Dedifferentiated amniotic fluid mesenchymal stem cell (primary cell): ENCODE results near the gene LAGE3.

Source experiments
- DNase-seq: peaks from one replicate; pipeline ENCODE4 v3.0.0-alpha.2; 2016; ENCODE audit errors: extremely low spot score

Gene LAGE3, protein sequence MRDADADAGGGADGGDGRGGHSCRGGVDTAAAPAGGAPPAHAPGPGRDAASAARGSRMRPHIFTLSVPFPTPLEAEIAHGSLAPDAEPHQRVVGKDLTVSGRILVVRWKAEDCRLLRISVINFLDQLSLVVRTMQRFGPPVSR

DNA sequence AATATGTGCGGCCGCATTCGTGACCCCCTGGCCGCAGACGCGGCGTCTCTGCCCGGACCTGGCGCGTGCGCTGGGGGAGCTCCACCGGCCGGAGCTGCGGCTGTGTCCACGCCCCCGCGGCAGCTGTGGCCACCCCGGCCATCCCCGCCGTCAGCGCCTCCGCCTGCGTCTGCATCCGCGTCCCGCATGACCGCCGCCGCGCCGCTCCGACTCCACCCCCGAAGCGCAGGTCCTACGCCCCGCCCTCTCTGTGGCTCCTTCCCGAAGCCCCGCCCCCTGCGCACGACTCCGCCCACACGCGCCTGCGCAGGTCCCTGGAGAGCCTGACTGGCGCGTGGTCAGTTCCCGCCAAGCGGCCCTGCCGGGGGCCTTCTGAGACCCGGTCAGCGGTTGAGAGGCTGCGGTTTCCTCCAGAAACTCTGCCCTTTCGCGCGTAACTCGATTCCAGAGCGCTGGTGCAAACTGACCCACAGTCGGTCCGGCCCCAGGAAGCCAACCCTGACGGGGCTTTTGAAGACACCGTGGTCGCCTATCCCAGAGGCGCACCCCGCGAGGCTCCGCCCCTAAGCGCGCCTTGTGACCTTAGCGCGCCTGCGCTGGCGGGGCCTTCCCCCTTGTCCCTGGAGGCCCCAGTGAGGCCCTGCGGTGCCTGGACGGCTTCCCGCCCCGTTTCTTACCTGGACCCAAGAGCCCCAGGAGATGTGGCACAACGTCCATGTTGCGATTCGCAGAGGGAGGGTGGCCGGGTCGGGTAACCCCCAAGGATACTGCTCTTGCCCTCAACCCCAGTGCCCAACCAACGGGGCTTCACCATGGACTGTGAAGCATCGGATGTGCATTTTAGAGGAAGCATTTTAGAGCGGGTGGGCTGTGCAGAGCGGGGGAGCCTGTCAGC is at the start of gene LAGE3:
Gene LAGE3 (minus strand): TSS at position 554 of the 895 bp plus-strand sequence. CDS start 366 bp downstream, at position 188.
- DNase-seq = peak; percentile 71

DNA sequence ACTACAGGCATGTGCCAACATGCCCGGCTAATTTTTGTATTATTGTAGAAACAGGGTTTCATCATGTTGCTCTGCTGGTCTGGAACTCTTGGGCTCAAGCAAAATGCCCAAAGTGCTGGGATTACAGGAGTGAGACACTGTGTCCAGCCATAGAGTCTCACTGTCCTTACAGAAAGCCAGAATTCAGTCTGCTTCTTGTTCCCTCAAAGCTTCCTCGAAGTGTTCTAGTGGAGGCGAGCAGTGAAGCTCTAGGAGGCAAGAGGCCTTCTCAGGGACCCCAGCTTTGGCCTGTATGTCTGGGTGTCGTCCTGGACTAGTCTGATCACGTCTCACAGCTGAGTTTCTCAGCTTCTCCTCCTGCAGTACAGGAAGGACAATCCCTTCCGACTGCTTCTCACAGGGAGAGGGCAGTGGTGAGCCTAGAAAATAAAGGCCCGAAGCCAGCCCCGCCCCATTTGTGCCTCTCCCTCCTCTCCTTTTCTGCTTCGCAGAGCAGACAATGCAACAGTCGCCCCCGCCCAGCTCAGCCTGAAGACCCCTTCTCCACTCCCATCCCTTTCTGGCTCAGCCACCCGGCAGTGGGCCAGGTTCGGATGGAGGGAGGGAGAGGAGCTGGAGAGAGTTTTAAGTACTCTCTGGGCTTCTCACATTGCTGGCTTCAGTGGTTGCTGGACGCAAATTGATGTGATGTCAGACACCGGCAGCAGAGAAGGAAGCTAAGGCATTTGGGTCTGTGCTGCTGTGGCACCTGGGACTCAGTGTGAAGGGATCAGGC is 48.0 kb upstream of the LAGE3 start:
- peak; percentile 75 for DNase-seq

DNA sequence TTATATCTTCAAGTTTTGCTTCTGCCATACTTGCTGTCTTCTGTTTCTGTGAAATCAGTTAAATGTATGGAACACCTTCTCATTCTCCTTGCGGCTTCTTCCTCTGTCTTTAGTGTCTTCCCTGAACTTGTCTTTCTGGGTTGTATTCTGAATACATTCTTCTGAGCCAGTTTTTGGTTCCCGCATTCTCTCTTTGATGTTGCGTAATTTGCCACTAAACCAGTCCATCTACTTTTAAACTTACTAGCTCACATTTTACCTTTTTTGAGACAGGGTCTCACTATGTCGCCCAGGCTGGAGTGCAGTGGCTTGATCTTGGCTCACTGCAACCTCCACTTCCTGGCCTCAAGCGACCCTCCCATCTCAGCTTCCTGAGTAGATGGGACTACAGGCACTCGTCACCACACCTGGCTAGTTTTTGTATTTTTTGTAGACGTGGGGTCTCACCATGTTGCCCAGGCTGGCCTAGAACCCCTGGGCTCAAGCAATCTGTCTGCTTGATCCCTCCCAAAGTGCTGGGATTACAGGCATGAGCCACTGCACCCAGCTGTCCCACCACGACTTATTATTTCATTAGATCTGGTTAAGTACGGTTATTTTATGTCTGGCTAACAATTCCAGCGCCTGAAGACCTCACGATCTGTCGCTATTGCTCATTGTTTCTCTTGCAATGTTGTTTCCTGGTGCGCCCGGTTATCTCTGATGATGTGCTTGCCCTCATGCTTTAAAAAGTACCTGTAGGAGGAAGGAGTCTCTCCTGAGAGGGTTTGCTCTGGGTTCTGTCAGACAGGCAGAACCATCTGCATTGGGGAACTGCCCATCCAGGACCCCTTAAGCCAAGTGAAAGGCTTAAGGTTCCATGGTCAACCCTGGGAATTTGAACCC is 46.8 kb upstream of the LAGE3 start:
- no peak for DNase-seq

DNA sequence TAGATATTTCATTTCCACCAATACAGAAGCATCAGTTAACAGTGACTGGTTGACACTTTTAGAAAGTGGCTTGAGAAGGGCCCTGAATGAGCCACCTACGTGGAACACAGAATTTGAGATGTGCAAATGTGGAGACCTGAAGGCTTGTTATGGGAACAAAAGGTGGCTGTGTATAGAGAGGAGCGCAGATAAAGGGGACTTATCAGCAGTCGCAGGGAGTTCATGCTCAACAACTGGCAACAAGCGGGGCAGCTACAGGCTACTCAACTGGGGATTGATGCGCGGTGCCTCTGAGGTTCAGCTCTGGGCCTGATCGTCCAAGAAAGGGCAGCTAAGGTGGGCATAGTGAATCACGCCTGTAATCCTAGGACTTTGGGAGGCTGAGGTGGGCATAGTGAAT is 40.3 kb upstream of the LAGE3 start:
- no peak for DNase-seq

DNA sequence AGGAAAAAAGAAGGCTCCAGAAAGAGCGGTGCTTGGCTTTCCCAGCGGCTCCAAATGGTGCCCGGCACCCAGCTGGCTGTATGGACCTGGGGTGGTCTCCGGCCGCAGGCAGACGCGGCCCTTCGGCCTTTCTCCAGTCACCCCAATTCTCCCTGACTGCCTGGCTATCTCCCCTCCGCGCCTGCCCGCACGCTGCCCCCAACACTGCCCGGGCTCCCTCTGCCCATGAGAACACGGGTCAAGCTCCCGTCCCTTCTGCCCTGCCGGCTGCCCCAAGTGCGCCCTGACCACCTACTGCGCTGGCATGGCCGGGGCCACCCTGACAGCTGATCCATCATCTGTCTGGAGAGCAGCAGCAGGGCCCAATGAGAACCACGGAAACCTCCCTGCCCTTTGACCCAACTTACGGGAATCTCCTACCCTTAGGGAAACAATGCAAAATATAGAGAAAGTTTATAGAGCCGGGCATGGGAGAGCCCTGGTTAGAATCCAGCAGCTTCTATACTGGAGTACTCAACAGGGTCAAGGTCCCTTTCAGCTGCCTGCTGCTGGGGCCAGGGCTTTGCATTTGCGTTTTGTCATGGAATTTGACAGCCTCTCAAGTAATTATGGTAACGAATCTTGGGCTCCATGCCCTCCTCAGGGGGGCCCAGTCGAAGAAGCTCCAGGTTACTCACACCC is 38.2 kb upstream of the LAGE3 start:
- DNase-seq = no peak

DNA sequence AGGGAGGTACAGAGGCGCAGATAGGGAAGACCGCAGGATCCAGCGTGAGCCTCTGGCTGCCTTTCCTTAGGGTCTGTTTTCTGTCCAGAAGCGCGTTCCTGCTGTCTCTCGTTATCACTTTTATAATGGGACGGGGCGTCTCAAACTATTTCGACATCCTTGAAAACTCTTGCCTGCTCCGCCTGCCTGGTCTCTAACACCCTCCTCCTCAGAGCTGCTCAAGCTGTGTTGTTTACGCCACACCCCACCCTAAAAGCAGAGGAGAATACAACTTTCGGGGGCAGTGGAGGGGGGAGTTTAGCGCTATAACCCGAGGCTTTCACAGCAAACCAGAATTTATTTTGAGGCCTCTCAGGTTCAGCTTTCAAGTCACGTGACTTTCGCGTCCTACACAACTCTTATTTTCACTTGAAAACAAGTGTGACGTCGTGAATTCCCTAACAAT is 37.6 kb upstream of the LAGE3 start:
- no peak for DNase-seq

DNA sequence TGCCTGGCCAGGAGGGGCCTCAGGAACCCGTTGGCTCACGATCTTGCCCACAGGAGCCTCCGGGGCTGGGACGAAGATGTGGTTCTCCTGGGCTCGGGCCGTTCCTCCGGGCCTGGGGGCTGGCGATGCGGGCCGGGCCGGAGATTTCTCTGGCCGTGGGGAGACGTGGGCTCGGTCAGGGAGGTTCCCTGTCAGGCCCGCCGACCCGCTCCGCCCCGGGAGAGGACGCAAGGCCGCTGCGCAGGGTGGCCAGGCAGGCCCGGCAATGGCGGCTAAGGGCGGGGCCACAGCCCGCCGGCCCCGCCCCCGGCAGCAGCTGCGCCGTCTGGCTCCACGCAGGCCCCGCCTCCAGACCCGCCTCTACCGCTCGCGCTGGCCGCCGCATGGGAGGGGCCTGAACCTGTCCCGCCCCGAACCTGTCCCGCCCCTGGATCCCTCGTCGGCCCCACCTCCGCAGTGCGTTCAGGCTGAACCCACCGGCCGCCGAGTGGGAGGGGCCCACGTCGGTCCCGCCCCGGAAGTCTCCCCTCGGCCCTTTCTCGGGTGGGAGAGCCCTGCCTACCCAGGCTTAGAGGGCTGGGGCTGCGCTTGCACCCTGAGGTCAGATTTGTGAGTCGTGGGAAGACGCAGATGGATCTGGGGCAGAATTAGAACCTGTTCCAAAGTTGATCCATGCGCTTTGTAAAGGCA is 37.0 kb upstream of the LAGE3 start, which contains the start of gene FAM3A:
Gene FAM3A (minus strand): TSS at position 267 of the 690 bp plus-strand sequence. CDS start 460 bp downstream, outside the sequence.
- peak; percentile 65 for DNase-seq

DNA sequence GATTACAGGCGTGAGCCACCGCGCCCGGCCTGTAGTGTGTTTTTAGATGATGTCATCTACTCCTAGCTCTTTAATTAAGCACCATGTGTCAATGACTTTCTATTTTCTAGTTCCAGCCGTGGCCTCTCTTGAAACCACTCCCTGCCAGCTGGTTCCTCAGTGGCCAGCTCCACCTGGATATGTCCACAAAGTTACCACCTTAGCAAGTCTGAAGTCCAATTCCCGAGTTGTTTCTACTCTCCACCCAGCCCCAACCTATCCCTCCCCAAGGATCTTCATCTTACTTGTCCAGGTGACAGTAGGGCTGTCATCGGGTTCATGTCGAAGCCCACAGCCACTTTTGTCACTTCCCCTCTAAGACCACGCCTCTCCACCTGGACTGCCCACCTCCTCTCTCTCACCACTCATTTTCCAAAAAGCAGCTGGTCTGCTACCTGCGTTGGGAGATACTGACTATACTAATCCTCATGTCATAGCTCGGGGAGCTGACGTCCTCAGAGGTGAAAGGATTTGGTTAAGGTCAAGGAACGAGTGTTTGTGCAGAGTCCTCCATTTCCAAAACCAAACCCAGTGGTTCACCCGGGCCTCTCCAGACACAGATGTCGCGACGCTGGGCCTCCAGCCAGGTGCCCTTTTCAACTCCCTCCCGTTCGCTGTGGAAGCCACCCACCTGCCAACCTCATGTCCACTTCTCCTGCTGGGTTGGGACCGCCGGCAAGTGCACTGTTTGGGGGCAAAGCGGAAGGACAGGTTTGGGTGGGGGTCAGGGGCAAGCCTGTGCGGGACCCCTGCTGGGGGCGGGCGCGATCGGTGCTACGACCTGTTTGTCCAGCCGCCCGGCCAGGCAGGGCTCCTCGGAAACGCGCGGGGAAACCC is 36.2 kb upstream of the LAGE3 start:
- DNase-seq = no peak

DNA sequence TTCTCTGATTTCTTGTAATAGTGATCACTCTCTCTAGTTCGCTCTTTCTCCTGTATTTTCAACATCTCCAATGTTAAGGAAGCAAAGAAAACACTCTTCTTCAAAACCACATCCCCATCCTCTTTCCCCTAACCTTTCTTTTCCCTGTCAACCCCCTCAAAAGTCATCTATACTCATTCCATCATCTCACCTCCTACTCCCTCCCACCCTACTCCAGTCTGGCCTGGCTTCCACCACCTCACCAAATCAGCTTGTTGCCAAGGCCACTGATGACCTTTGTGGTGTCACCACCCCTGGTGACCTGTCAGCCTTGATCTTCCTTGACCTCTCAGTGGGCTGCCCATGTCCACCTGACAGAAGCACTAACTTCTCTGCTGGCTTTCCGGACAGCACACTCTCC is 34.6 kb upstream of the LAGE3 start:
- DNase-seq = no peak

DNA sequence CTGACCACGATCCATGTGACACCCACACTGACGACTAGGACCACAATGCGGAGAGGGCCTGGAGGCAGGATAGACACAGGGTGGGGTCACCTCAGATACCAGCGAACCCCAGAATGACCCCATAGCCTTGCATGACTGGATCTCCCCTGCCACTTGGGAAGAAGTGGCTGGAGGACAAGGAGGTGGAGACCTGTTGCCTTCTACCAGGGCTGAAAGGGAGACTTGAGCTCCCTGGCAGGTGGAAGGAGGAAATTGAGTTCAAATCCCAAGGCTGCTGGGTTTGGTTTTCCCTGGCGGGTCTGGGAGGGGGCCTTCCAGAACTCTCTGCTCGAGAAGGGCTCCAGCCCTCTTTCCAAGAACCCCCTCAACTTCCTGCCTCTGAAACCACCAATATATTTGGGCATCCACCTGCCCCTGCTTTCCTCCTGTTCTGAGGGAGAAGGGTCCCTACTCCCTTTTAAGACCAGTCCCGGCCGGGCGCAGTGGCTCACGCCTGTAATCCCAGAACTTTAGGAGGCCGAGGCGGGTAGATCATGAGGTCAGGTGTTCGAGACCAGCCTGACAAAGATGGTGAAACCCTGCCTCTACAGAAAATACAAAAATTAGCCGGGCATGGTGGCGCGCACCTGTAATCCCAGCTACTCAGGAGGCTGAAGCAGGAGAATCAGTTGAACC is 33.9 kb upstream of the LAGE3 start:
- no peak for DNase-seq

DNA sequence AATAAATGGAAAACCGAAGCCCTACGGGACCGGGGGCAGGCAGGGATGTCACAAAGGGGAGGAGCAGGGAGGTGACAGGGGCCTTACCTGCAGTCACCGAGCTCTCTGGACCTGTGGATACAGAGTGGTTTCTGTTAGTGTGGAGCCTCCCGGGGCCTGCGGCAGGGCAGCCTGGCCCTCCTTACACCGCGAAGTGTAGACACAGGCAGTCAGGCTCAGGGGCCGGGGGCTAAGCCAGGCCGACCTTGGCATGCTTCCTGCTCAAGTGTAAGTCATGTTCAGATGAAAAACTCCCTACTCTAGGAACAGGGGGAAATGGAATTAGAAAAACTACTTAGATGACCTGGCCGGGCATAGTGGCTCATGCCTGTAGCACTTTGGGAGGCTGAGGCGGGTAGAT is 32.7 kb upstream of the LAGE3 start:
- DNase-seq = no peak

DNA sequence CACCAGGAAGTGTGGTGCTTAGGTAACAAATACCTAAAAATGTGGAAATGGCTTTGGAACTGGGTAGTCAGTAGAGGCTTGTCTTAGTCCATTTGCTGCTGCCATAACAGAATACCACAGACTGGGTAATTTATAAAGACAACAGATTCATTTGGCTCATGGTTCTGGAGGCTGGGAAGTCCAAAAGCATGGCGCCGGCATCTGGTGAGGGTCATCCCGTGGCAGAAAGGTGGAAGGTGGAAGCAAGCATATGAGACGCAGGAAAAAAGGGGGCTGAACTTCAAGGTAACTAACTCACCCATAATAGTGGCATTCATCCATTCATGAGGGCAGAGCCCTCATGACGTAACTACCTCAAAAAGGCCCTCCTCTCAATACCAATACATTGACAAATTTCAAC is 30.4 kb upstream of the LAGE3 start:
- no peak for DNase-seq

DNA sequence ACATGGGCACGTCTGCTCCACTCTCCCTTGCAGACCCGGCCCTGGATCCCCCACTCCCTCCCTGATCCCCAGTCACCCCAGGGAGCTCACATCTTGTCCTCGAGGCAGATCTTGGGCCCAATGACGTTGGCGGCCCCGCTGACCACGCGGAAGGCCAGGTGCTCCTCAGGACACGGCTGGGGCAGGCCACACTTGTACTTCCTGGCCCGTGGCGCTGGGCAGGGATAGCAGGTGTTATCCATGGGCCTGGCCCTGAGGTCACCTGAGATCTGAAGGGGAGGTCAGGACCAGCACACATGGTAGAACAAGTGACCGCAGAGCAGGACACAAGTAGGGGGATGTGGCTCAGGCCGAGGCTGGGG is 29.3 kb upstream of the LAGE3 start:
- DNase-seq = no peak

DNA sequence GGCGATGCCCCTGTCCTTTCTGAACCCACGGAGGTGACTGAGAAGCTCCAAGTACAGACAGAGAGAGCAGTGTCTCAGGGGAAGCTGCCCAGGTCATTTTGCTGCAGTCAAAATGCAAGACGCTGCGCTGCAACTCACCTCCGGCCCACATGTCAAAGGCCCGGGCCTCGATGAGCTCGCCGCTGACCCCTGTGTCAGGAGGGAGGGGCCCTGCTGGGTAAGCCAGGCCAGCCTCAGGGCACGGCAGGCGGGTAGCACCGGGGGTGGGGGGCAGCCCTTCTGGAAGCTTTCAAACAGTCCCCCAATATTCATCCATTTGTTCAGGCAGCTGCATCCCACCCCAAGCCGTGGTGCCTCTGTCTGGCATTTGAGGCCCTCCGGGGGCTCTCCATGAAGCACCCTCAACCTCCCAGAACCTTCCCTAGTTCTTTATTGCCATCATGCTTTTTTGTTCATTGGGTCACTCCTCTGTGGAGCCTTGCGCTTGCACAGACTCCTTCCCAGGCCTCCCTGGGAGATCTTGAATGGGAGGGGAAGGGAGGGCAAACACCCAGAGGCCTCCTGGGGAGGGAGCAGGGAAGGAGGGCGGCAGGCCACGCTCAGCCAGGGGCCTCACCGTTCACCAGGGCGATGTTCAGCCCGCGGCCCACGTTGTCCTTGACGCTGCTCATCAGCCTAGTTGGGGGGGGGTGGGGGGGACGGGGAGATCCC is 28.7 kb upstream of the LAGE3 start:
- DNase-seq = no peak

DNA sequence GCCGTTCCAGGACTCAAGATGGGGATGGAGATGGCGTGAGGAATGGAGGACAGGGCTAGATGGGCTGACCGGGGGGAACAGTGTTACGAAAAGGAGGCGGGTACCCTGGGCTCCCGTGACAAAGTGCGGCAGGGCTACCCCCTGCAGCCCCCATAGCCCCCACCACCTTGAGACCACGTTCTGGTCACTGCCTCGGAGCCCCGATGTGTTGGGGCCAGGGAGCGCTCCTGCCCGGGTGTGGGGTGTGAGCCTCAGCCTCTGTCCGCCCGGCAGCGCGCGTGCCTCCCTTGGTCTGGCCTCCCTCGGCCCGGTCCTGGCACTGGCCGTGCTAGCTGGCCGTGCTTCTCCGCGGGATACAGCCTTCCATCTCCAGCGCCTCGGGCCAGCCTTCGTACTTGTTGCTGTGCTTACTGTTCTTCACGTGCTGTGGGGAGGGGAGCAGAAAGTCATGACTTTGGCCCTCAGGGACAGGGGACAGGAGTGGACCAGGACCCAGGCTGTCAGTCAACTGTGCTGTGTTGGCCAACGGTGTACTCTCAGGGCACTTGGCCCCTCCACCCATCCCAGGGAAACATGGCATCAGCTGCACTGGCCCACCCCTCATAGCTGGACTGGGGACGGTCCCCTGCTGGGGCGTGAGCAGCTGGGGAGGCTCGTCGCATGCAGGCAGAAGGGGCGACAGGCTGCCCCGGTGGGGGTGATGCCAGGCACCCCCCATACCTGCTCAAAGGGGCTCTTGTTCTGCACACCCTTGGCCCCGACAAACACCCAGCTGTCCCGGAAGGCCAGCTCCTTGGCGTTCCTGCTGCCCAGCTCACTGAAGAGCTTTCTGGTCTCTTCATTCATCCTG is 27.6 kb upstream of the LAGE3 start:
- DNase-seq = no peak

DNA sequence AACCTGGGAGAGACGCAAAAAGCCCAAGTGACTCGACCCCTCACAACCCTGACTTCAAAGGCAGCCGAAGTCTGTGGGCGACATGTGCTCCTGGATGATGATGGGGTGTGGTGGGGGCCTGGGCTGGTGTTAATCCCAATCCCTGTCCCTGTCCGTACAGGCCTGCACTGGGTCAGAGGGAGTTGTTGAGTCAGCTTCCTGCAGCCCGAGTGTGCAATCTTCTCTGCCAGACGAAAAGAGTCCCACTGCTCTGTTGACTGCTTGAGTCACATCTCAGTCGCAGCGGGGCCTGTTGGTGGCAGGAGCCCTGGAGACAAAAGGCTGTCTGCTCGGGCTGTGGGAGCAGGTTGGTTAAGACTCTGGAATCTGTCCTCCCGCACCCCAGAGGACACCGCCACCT is 26.7 kb upstream of the LAGE3 start:
- no peak for DNase-seq

DNA sequence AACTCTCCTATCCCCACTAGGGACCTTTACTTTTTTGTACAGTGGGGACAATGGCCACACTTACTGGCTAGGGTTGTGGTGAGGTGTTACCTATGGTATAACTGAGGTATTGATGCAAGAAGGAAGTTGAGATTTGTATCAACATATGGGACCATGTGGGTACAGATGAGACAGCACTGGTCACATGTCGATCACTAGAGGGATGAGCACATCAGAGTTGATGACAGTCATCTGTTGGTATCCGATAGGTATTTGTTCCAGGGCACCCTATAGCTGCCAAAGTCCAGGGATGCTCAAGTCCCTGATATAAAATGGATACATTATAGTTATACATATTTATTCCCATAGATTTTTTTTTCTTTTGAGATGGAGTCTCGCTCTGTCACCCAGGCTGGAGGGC is 23.9 kb upstream of the LAGE3 start:
- no peak for DNase-seq
